ENCODE results near the gene ORMDL2.

ORMDL2 gene

GRCh38 chr12:55838361-55838760, 20.5 kb downstream of the ORMDL2 start:
- H3K9me3 ChIP-seq (ENCODE audit: control insufficient read depth, insufficient read depth, low read length), result no peaks in the 10 kb centered on the region
- no peaks in the 10 kb centered on the region for H3K36me3 ChIP-seq (ENCODE audit: control insufficient read depth, low read length)
- no peaks in the 10 kb centered on the region for H3K79me2 ChIP-seq (ENCODE audit: control insufficient read depth, low read length)
- no peaks in the 10 kb centered on the region for H3K9me2 ChIP-seq (replicated peaks; ENCODE audit: control insufficient read depth, low read length)
- H3K27ac ChIP-seq (ENCODE audit: low read depth, low read length), result no peak overlapping the region
- TF ChIP-seq, protein P1, sequence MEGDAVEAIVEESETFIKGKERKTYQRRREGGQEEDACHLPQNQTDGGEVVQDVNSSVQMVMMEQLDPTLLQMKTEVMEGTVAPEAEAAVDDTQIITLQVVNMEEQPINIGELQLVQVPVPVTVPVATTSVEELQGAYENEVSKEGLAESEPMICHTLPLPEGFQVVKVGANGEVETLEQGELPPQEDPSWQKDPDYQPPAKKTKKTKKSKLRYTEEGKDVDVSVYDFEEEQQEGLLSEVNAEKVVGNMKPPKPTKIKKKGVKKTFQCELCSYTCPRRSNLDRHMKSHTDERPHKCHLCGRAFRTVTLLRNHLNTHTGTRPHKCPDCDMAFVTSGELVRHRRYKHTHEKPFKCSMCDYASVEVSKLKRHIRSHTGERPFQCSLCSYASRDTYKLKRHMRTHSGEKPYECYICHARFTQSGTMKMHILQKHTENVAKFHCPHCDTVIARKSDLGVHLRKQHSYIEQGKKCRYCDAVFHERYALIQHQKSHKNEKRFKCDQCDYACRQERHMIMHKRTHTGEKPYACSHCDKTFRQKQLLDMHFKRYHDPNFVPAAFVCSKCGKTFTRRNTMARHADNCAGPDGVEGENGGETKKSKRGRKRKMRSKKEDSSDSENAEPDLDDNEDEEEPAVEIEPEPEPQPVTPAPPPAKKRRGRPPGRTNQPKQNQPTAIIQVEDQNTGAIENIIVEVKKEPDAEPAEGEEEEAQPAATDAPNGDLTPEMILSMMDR (IDR thresholded peaks at IDR 0.05; ENCODE audit: low read depth, low read length, poor library complexity, severe bottlenecking), result no peak
- TF ChIP-seq EZH2phosphoT487 (IDR thresholded peaks at IDR 0.05; ENCODE audit: borderline replicate concordance, low read length), result no peak
- H3K27me3 ChIP-seq (ENCODE audit: control insufficient read depth, low read length), result no peaks in the 10 kb centered on the region; the same call in 1 of the 2 replicates
- H3K4me1 ChIP-seq (ENCODE audit: control insufficient read depth, low read length), result no peaks in the 10 kb centered on the region
- H3K4me3 ChIP-seq (ENCODE audit: low read length), result no peak overlapping the region
- H3F3A ChIP-seq (ENCODE audit: control insufficient read depth, insufficient read depth), result no peaks in the 10 kb centered on the region
- no peaks in the 10 kb centered on the region for H4K20me1 ChIP-seq (ENCODE audit: control insufficient read depth, insufficient read depth, low read depth, low read length)
- no peak overlapping the region for H3K4me2 ChIP-seq (ENCODE audit: low read length)

- no peaks in the 10 kb centered on the region for H3K79me2 ChIP-seq (ENCODE audit: control insufficient read depth, low read length)
- H3K9me2 ChIP-seq (replicated peaks; ENCODE audit: control insufficient read depth, low read length), result no peaks in the 10 kb centered on the region
- H3K4me1 ChIP-seq (ENCODE audit: control insufficient read depth, low read length), result no peaks in the 10 kb centered on the region
- TF ChIP-seq, protein P1 (IDR thresholded peaks at IDR 0.05; ENCODE audit: low read depth, low read length, poor library complexity, severe bottlenecking), result no peak
- H3K27me3 ChIP-seq (ENCODE audit: control insufficient read depth, low read length), result peaks cover 2% of the 10 kb centered on the region; the same call in 1 of the 2 replicates
- no peaks in the 10 kb centered on the region for H4K20me1 ChIP-seq (ENCODE audit: control insufficient read depth, insufficient read depth, low read depth, low read length)
- H3K9me3 ChIP-seq (ENCODE audit: control insufficient read depth, insufficient read depth, low read length), result no peaks in the 10 kb centered on the region
- no peaks in the 10 kb centered on the region for H3F3A ChIP-seq (ENCODE audit: control insufficient read depth, insufficient read depth)
- H3K27ac ChIP-seq (ENCODE audit: low read depth, low read length), result no peak overlapping the region
- H3K4me3 ChIP-seq (ENCODE audit: low read length), result no peak overlapping the region
- H3K4me2 ChIP-seq (ENCODE audit: low read length), result no peak overlapping the region
- H3K36me3 ChIP-seq (ENCODE audit: control insufficient read depth, low read length), result no peaks in the 10 kb centered on the region
These were observed 21.7 kb downstream of the ORMDL2 start for GRCh38 chr12:55839345-55840140.

- no peak overlapping the region for H3K4me2 ChIP-seq (ENCODE audit: low read length)
These were observed 22.9 kb downstream of the ORMDL2 start for GRCh38 chr12:55840581-55841351.

More at GRCh38 chr12:55840581-55841351, 22.9 kb downstream of the ORMDL2 start:
- Histone ChIP-seq H4K20me1 (ENCODE audit: control insufficient read depth, insufficient read depth, low read depth, low read length) (no peaks in the 10 kb centered on the region), H3K9me2 (replicated peaks; ENCODE audit: control insufficient read depth, low read length) (no peaks in the 10 kb centered on the region), H3K79me2 (ENCODE audit: control insufficient read depth, low read length) (no peaks in the 10 kb centered on the region), H3K36me3 (ENCODE audit: control insufficient read depth, low read length) (no peaks in the 10 kb centered on the region), H3K9me3 (ENCODE audit: control insufficient read depth, insufficient read depth, low read length) (no peaks in the 10 kb centered on the region), H3F3A (ENCODE audit: control insufficient read depth, insufficient read depth) (no peaks in the 10 kb centered on the region), H3K4me1 (ENCODE audit: control insufficient read depth, low read length) (no peaks in the 10 kb centered on the region), H3K27ac (ENCODE audit: low read depth, low read length) (no peak overlapping the region), H3K4me3 (ENCODE audit: low read length) (no peak overlapping the region), H3K27me3 (ENCODE audit: control insufficient read depth, low read length) (peaks cover 5% of the 10 kb centered on the region; the same call in 1 of the 2 replicates)
- TF ChIP-seq EZH2phosphoT487 (IDR thresholded peaks at IDR 0.05; ENCODE audit: borderline replicate concordance, low read length), result no peak
- TF ChIP-seq, protein P1 (IDR thresholded peaks at IDR 0.05; ENCODE audit: low read depth, low read length, poor library complexity, severe bottlenecking), result no peak

Data from DOHH2 (cell line).